HepG2 (cell line): ENCODE measurements around the gene LRRC34. TPM values are rescaled to one million over a fixed set of nuclear protein-coding genes. Genes with fewer than 3 reads are reported as not detected.

Source experiments
- ATAC-seq: fragments of 200-7000 bp; cut with Tn5 transposase; 3 replicates; pipeline ENCODE4 v1.9.1; 2020; ENCODE audit warnings: mild to moderate bottlenecking, moderate library complexity
- BruUV-seq: library from RNA; stranded (reverse); fragments of 400-500 nt; replicated peaks from 2 replicates; lab custom pipeline; 2021; lab: Mats Ljungman, UMichigan
- CTCF ChIA-PET: fragments of 300-600 bp; formaldehyde crosslinking; extraction: SDS; loops from one replicate; lab custom pipeline; 2021; ENCODE audit warnings: low total read pairs, inconsistent platforms, low intra/inter-chr PET ratio; lab: Yijun Ruan, JAX
- POLR2A ChIA-PET: fragments of 350-600 bp; sonication (Branson Sonifier 250); formaldehyde crosslinking; loops from one replicate; lab custom pipeline; 2020; ENCODE audit warnings: antibody characterized with exemption, inconsistent platforms; lab: Yijun Ruan, JAX
- DNase-seq: peaks from one replicate; pipeline ENCODE4 v3.0.0-alpha.2; 2015; ENCODE audit warnings: low spot score
- FAIRE-seq: peaks from 3 replicates; lab custom pipeline; 2011; peaks lifted over from hg19 to GRCh38; lab: Jason Lieb, UNC
- H2AFZ ChIP-seq: one replicate; pipeline ENCODE4 v1.6.1; 2011; ENCODE audit warnings: low read length, inconsistent platforms
- H3K27ac ChIP-seq: fragments of 300-600 bp; 3 replicates; pipeline ENCODE4 v1.8.0; 2011; ENCODE audit warnings: mixed run types, mild to moderate bottlenecking, mixed read lengths, low read length, inconsistent platforms; ENCODE audit not compliant: insufficient read depth; ENCODE audit errors: extremely low read length
- H3K27me3 ChIP-seq, 2 experiments: fragments of 200-600 bp in 1 of 2; 2 replicates in 1 of 2; 3 replicates in 1 of 2; pipeline versions ENCODE4 v1.6.0 to v1.8.0; 2011; ENCODE audit warnings: low read length in 2 of 2, mild to moderate bottlenecking in 2 of 2, moderate library complexity in 2 of 2, inconsistent platforms in 1 of 2; ENCODE audit not compliant: insufficient read depth in 2 of 2, control insufficient read depth in 1 of 2
- H3K36me3 ChIP-seq, 2 experiments: fragments of 200-600 bp in 1 of 2; replicated peaks in 1 of 2; 2 replicates in 1 of 2; 3 replicates in 1 of 2; pipeline versions ENCODE4 v1.5.1 to v1.8.0; 2011; ENCODE audit warnings: low read length in 2 of 2, inconsistent platforms in 1 of 2; ENCODE audit not compliant: insufficient read depth in 2 of 2, control insufficient read depth in 1 of 2
- H3K4me1 ChIP-seq: 2 replicates; pipeline ENCODE4 v1.5.1; 2012; ENCODE audit warnings: low read length, inconsistent platforms; ENCODE audit not compliant: insufficient read depth
- H3K4me2 ChIP-seq: 2 replicates; pipeline ENCODE4 v1.6.0; 2011; ENCODE audit warnings: low read depth, low read length, inconsistent platforms
- H3K4me3 ChIP-seq, 3 experiments: fragments of 200-600 bp in 1 of 3; sonication (generic), shearing (Covaris generic) in 1 of 3; replicated peaks in 1 of 3; 2 replicates each; pipeline ENCODE4 v1.5.1; 2011 to 2016; ENCODE audit warnings: low read length in 3 of 3, inconsistent platforms in 2 of 3, low read depth in 2 of 3, mild to moderate bottlenecking in 2 of 3, control low read depth in 1 of 3, mixed read lengths in 1 of 3; ENCODE audit not compliant: insufficient read depth in 1 of 3
- H3K79me2 ChIP-seq: one replicate; pipeline ENCODE4 v1.6.1; 2011; ENCODE audit warnings: low read length, inconsistent platforms; ENCODE audit not compliant: insufficient read depth
- H3K9ac ChIP-seq: 2 replicates; pipeline ENCODE4 v1.6.0; 2011; ENCODE audit warnings: mild to moderate bottlenecking, low read depth, low read length, inconsistent platforms; ENCODE audit not compliant: insufficient read depth
- H3K9me3 ChIP-seq: 2 replicates; pipeline ENCODE4 v1.5.1; 2012; ENCODE audit warnings: mild to moderate bottlenecking, low read length
- H4K20me1 ChIP-seq: 2 replicates; pipeline ENCODE4 v1.6.0; 2011; ENCODE audit warnings: inconsistent platforms, mild to moderate bottlenecking, low read length, moderate library complexity; ENCODE audit not compliant: insufficient read depth
- ELF3 ChIP-seq: IDR thresholded peaks from 2 replicates; pipeline ENCODE4 v1.6.1; 2016; ENCODE audit warnings: missing genetic modification reagents, missing compliant biosample characterization
- FOXA3 ChIP-seq: IDR thresholded peaks from 2 replicates; pipeline ENCODE4 v1.6.1; 2016; ENCODE audit warnings: missing genetic modification reagents, missing compliant biosample characterization
- GATA4 ChIP-seq: sonication (generic); IDR thresholded peaks from 2 replicates; pipeline ENCODE4 v1.6.1; 2016; ENCODE audit warnings: antibody characterized with exemption, low read depth, borderline replicate concordance
- HMGXB4 ChIP-seq, 2 experiments: sonication (generic) in 1 of 2; formaldehyde crosslinking in 1 of 2; IDR thresholded peaks; 2 replicates each; pipeline versions ENCODE4 v1.4.0 to v1.6.1; 2018 to 2020; ENCODE audit warnings: missing genetic modification reagents in 2 of 2, borderline replicate concordance in 1 of 2, low read depth in 1 of 2, mild to moderate bottlenecking in 1 of 2, missing biosample characterization in 1 of 2
- HNF4G ChIP-seq, 2 experiments: sonication (generic) in 1 of 2; formaldehyde crosslinking in 1 of 2; IDR thresholded peaks; 2 replicates each; pipeline versions ENCODE4 v1.4.0 to v1.6.1; 2011 to 2020; ENCODE audit warnings: borderline replicate concordance in 2 of 2, low read depth in 2 of 2, mild to moderate bottlenecking in 2 of 2, low read length in 1 of 2, missing genetic modification reagents in 1 of 2, moderate library complexity in 1 of 2
- MAFK ChIP-seq, 2 experiments: IDR thresholded peaks in 1 of 2; conservative IDR thresholded peaks in 1 of 2; 2 replicates each; pipeline ENCODE4 v1.6.1; 2011; ENCODE audit warnings: improper control_type of control experiment in 2 of 2, low read length in 2 of 2
- RERE ChIP-seq: IDR thresholded peaks from 2 replicates; pipeline ENCODE4 v1.6.1; 2016; ENCODE audit warnings: low read depth, missing genetic modification reagents, missing compliant biosample characterization
- STAG1 ChIP-seq: sonication (generic); formaldehyde crosslinking; IDR thresholded peaks from 2 replicates; pipeline ENCODE4 v1.4.0; 2020; ENCODE audit warnings: missing genetic modification reagents
- TOPORS ChIP-seq: sonication (generic); formaldehyde crosslinking; IDR thresholded peaks from 2 replicates; pipeline ENCODE4 v1.8.0; 2023; ENCODE audit warnings: mild to moderate bottlenecking, missing genetic modification reagents
- ZBTB44 ChIP-seq: sonication (generic); formaldehyde crosslinking; IDR thresholded peaks from 2 replicates; pipeline ENCODE4 v1.4.0; 2020; ENCODE audit warnings: missing genetic modification reagents
- ZNF282 ChIP-seq: fragments of 450-650 bp; IDR thresholded peaks from 2 replicates; pipeline ENCODE4 v1.6.1; 2018; ENCODE audit not compliant: partially characterized antibody
- ZNF382 ChIP-seq: sonication (generic); formaldehyde crosslinking; IDR thresholded peaks from 2 replicates; pipeline ENCODE4 v1.5.0; 2020; ENCODE audit warnings: missing genetic modification reagents, mild to moderate bottlenecking, borderline replicate concordance
- ZNF576 ChIP-seq: sonication (generic); formaldehyde crosslinking; IDR thresholded peaks from 2 replicates; pipeline ENCODE4 v1.4.0; 2020; ENCODE audit warnings: mild to moderate bottlenecking, missing genetic modification reagents
- ZNF784 ChIP-seq: sonication (generic); formaldehyde crosslinking; IDR thresholded peaks from 2 replicates; pipeline ENCODE4 v1.5.1; 2020; ENCODE audit warnings: missing genetic modification reagents, mild to moderate bottlenecking, borderline replicate concordance
- WGBS: methylation state at CpG from one replicate; pipeline ENCODE4 v1.1.6; 2017; ENCODE audit warnings: low lambda C conversion rate; 5-methylcytosine and 5-hydroxymethylcytosine counted together
- in situ Hi-C: cut with HindIII; loops from 2 replicates; pipeline ENCODE4 v1.10.0; 2017; ENCODE audit warnings: low pct_unique_long_range_greater_than_20kb; ENCODE audit not compliant: extremely low pct_ligation_motif_present
- intact Hi-C: fragments of 100-400 bp; cut with micrococcal nuclease; formaldehyde crosslinking; loops from one replicate; pipeline ENCODE4 v1.10.0; 2022; ENCODE audit not compliant: unreplicated experiment
- polyA plus RNA-seq, 8 experiments: library from polyadenylated mRNA; depleted of rRNA in 3 of 8; stranded (reverse) in 7 of 8; unstranded in 1 of 8; fragments of >200 nt; fragmentation: Illumina TruSeq in 4 of 8; extraction: Trizol in 4 of 8; gene quantifications; 2 replicates each; pipeline versions ENCODE4 v1.2.1 to v1.2.3, GENCODE V29; 2011 to 2016; ENCODE audit warnings: low read depth in 4 of 8, missing spikeins in 1 of 8, mixed read lengths in 1 of 8; ENCODE audit not compliant: insufficient read depth in 1 of 8
- total RNA-seq, 5 experiments: library from RNA; depleted of rRNA; stranded (reverse); fragments of >200 nt; fragmentation: Illumina TruSeq; extraction: Trizol; gene quantifications; 2 replicates each; pipeline ENCODE4 v1.2.3, GENCODE V29; 2016; ENCODE audit warnings: low read depth in 1 of 5

LRRC34 gene
- total and polyA plus RNA-seq, 2 of the 13 experiments (the other 11 are each of a cell fraction or from before 2014, with no cell fraction given) = not detected

GRCh38 chr3:169838511-169839030 is 25.9 kb upstream of the LRRC34 start:
- H3K4me2 ChIP-seq = no peak overlapping the region
- in situ Hi-C loops (no loop called here), intact Hi-C loops (no loop called here)
- H3K27ac ChIP-seq = no peak overlapping the region
- CTCF ChIA-PET = no interaction called here
- no peak overlapping the region for H2AFZ ChIP-seq
- H3K9ac ChIP-seq = no peak overlapping the region
- no TSS peak for BruUV-seq
- no peaks in the 10 kb centered on the region for H3K79me2 ChIP-seq
- H3K4me1 ChIP-seq = no peaks in the 10 kb centered on the region
- no peak overlapping the region for H3K4me3 ChIP-seq
- H4K20me1 ChIP-seq = no peaks in the 10 kb centered on the region
- FAIRE-seq (no peak), ATAC-seq (no peak), DNase-seq (no peak)
- H3K36me3 ChIP-seq = no peaks in the 10 kb centered on the region
- no peaks in the 10 kb centered on the region for H3K27me3 ChIP-seq
- WGBS = 0% methylated on average over 1 of the region's 1 CpG
- H3K9me3 ChIP-seq = no peaks in the 10 kb centered on the region
- POLR2A ChIA-PET = no interaction called here
- TF ChIP-seq HNF4G (IDR thresholded peaks at IDR 0.05; ENCODE audit: borderline replicate concordance, low read depth, low read length) (no peak), HNF4G (CRISPR knock-in tag; IDR thresholded peaks at IDR 0.05; ENCODE audit: borderline replicate concordance, low read depth) (no peak), RERE (CRISPR knock-in tag) (no peak), FOXA3 (CRISPR knock-in tag) (no peak), ELF3 (CRISPR knock-in tag) (no peak), GATA4 (no peak), ZNF576 (CRISPR knock-in tag) (no peak), MAFK (conservative IDR thresholded peaks at IDR 0.05 in 1 of 2, IDR thresholded peaks at IDR 0.05 in 1 of 2; ENCODE audit: low read length in 2 of 2) (no peak), STAG1 (no peak), HMGXB4 (CRISPR knock-in tag; IDR thresholded peaks at IDR 0.05; ENCODE audit: borderline replicate concordance in 1 of 2, low read depth in 1 of 2) (no peak), ZNF382 (CRISPR knock-in tag) (no peak), ZBTB44 (no peak), TOPORS (CRISPR knock-in tag) (no peak), ZNF282 (no peak), ZNF784 (CRISPR knock-in tag) (no peak)
